ENCODE results near the gene IL1RL2.

GRCh38 chr2:102208774-102209173 lies 22.0 kb downstream of the IL1RL2 start:
- TF ChIP-seq POLR2A (IDR thresholded peaks at IDR 0.05) (no peak), CTCF (IDR thresholded peaks at IDR 0.05) (no peak)
